ENCODE results near the gene GABARAP.
"Not testable (repeated sequence)": the region's sequence is repeated elsewhere in the genome, so short reads cannot be mapped to it uniquely, and the experiment has no call there.

The GABARAP gene

GRCh38 chr17:7260651-7261378 lies 18.6 kb upstream of the GABARAP start:
- no peak for DNase-seq (ENCODE audit: low read depth in 3 of 3)

- no peak for DNase-seq (ENCODE audit: low read depth in 3 of 3)
Observed at GRCh38 chr17:7260151-7260550, 17.9 kb upstream of the GABARAP start.

- no peak for DNase-seq (ENCODE audit: low read depth in 3 of 3)
Observed at GRCh38 chr17:7259555-7259889, 17.3 kb upstream of the GABARAP start.

- DNase-seq (ENCODE audit: low read depth in 3 of 3): no peak
Observed at GRCh38 chr17:7258731-7259554, 16.7 kb upstream of the GABARAP start.

- no peak for DNase-seq (ENCODE audit: low read depth in 3 of 3)
Observed at GRCh38 chr17:7256766-7257456, 14.7 kb upstream of the GABARAP start.

- DNase-seq (ENCODE audit: low read depth in 3 of 3): no peak
Observed at GRCh38 chr17:7254511-7254910, 12.3 kb upstream of the GABARAP start.

- DNase-seq (ENCODE audit: low read depth in 3 of 3): no peak
Observed at GRCh38 chr17:7253082-7253481, 10.8 kb upstream of the GABARAP start.

- DNase-seq (ENCODE audit: low read depth in 3 of 3): peak; percentile 70 to 91 (median 82)
Observed at GRCh38 chr17:7252176-7253043, 10.2 kb upstream of the GABARAP start, which contains the start of gene ELP5. TSS of gene ELP5 (plus strand) at chr17:7252215. CDS start at chr17:7252551, 336 bp downstream.

- DNase-seq (ENCODE audit: low read depth in 3 of 3): peak; percentile 96 to 99 (median 98)
Observed at GRCh38 chr17:7251661-7252175, 9.5 kb upstream of the GABARAP start, which contains the start of gene CTDNEP1. TSS of gene CTDNEP1 (minus strand) at chr17:7251734. CDS start at chr17:7251296, 438 bp downstream.

- no peak for DNase-seq (ENCODE audit: low read depth in 3 of 3)
Observed at GRCh38 chr17:7250695-7251627, 8.7 kb upstream of the GABARAP start.

GRCh38 chr17:7249830-7250229 lies 7.6 kb upstream of the GABARAP start:
- no peak for DNase-seq (ENCODE audit: low read depth in 3 of 3)

- no peak for DNase-seq (ENCODE audit: low read depth in 3 of 3)
Observed at GRCh38 chr17:7249214-7249613, 7.0 kb upstream of the GABARAP start.

- no peak for DNase-seq (ENCODE audit: low read depth in 3 of 3)
Observed at GRCh38 chr17:7248796-7249195, 6.5 kb upstream of the GABARAP start.

GRCh38 chr17:7246779-7247178 lies 4.5 kb upstream of the GABARAP start:
- no peak for DNase-seq (ENCODE audit: low read depth in 3 of 3)

- not testable (repeated sequence) for DNase-seq (ENCODE audit: low read depth in 3 of 3)
Observed at GRCh38 chr17:7243838-7244237, 1.6 kb upstream of the GABARAP start.

GRCh38 chr17:7243453-7243729 lies 1.1 kb upstream of the GABARAP start:
- DNase-seq (ENCODE audit: low read depth in 3 of 3): no peak

- peak; percentile 81 to 91 (median 88) for DNase-seq (ENCODE audit: low read depth in 3 of 3)
Observed at GRCh38 chr17:7242717-7243452, 636 bp upstream of the GABARAP start.

GRCh38 chr17:7241090-7241733 lies 1.0 kb downstream of the GABARAP start:
- no peak for DNase-seq (ENCODE audit: low read depth in 3 of 3)

GRCh38 chr17:7240375-7240774 lies 1.9 kb downstream of the GABARAP start:
- DNase-seq (ENCODE audit: low read depth in 3 of 3): no peak
